ENCODE results near the gene OCA2.
"Not testable (repeated sequence)": the region's sequence is repeated elsewhere in the genome, so short reads cannot be mapped to it uniquely, and the experiment has no call there.

The OCA2 gene

GRCh38 chr15:27762471-27762870 is 336.6 kb downstream of the OCA2 start:
- DNase-seq = no peak

- DNase-seq = no peak
Observed at GRCh38 chr15:27757052-27757451, 342.1 kb downstream of the OCA2 start.

- no peak for DNase-seq
Observed at GRCh38 chr15:27752691-27753090, 346.4 kb downstream of the OCA2 start.

GRCh38 chr15:27747997-27748396 is 351.1 kb downstream of the OCA2 start:
- no peak for DNase-seq

GRCh38 chr15:27746401-27746955 is 352.6 kb downstream of the OCA2 start:
- DNase-seq = no peak

- no peak for DNase-seq
Observed at GRCh38 chr15:27744641-27745040, 354.5 kb downstream of the OCA2 start.

GRCh38 chr15:27743638-27744037 is 355.5 kb downstream of the OCA2 start:
- no peak for DNase-seq

- DNase-seq = no peak
Observed at GRCh38 chr15:27742751-27743477, 356.2 kb downstream of the OCA2 start.

GRCh38 chr15:27741226-27741860 is 357.8 kb downstream of the OCA2 start:
- DNase-seq = no peak

- no peak for DNase-seq
Observed at GRCh38 chr15:27734785-27735495, 364.2 kb downstream of the OCA2 start.

- DNase-seq = no peak
Observed at GRCh38 chr15:27731776-27732175, 367.3 kb downstream of the OCA2 start.

GRCh38 chr15:27730868-27731267 is 368.2 kb downstream of the OCA2 start:
- DNase-seq = no peak

GRCh38 chr15:27725731-27726130 is 373.4 kb downstream of the OCA2 start:
- DNase-seq = no peak

GRCh38 chr15:27723821-27724220 is 375.3 kb downstream of the OCA2 start:
- DNase-seq = no peak

- no peak for DNase-seq
Observed at GRCh38 chr15:27722102-27722501, 377.0 kb downstream of the OCA2 start.

GRCh38 chr15:27714675-27715074 is 384.4 kb downstream of the OCA2 start:
- no peak for DNase-seq

- DNase-seq = not testable (repeated sequence)
Observed at GRCh38 chr15:27713850-27714249, 385.3 kb downstream of the OCA2 start.

GRCh38 chr15:27707257-27707656 is 391.9 kb downstream of the OCA2 start:
- no peak for DNase-seq

GRCh38 chr15:27706300-27706699 is 392.8 kb downstream of the OCA2 start:
- no peak for DNase-seq

GRCh38 chr15:27705056-27705455 is 394.1 kb downstream of the OCA2 start:
- DNase-seq = no peak
